Measurements from ENCODE around the gene BTLA.
A peak's percentile ranks its signal among the peaks of the same experiment; 100 is the strongest.
"Not testable (repeated sequence)": the region's sequence is repeated elsewhere in the genome, so short reads cannot be mapped to it uniquely, and the experiment has no call there.

The BTLA gene

DNA sequence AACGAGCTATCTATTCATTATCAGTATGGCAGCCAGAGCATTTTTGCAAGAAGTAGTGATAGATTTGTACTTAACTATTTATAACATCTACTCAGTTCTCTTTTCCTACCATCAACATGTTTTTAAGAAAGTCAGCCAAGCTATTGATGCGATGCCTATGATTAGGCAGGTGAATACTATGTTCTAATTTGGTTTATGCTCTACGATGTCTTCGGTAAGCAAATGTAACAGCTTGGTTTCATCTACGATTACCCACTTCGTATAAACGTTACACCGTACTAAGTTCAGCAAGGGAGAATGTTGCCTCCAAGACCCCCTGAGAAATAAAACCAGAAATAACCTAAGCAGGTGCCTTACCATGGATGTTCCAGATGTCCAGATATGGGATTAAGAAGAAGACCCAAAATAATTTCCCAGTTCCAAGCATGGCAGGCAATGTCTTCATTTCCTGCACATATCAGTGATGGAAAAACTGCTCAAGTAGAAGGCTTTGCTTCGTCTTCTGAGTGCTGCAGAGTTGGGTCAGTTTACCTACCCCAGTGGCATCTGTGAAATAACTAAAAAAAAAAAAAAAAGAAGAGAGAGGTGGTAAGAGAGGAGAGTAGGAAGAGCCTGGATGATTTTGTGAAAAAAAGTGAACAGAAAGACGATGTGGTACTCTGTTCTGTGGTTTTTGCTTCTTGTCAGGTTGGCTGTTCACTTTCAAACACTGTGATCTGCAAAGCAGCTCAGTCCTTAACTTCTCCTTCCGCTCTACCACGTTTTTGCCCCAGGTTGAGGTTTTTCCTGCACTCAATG is at the start of gene BTLA:
BTLA (minus strand) TSS at position 559 of the 798 bp plus-strand sequence; CDS start at position 445, 114 bp downstream.
- H3K27ac ChIP-seq = no peak within 1 kb of the TSS
- DNase-seq (ENCODE audit: low read depth, low spot score) = no peak

GRCh38 chr3:112546216-112546759 is 47.0 kb upstream of the BTLA start:
- H3K27ac ChIP-seq = peak overlapping the region; percentile 19
- peak; percentile 34 for DNase-seq (ENCODE audit: low read depth, low spot score)

GRCh38 chr3:112539825-112540650 is 40.8 kb upstream of the BTLA start:
- no peak for DNase-seq (ENCODE audit: low read depth, low spot score)
- no peak overlapping the region for H3K27ac ChIP-seq

DNA sequence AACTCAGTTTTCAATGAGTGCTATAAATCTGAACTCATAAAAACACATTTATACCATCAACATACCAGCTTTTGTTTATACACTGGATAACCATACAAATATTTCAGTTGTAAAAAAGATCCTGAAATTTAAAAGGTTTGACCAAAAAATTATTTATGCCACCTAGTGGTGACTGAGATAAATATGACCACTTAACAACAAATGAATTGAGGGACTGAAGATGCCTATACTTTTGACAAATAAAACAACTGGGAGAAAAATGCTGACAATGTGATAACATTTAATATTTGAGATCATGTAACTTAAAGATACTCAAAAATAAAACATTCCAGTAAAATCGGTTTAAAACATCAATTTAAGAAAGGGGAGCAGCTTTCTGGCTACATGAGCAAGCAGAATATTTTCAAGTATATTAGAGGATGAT is 32.1 kb upstream of the BTLA start:
- no peak for DNase-seq (ENCODE audit: low read depth, low spot score)
- H3K27ac ChIP-seq = no peak overlapping the region

DNA sequence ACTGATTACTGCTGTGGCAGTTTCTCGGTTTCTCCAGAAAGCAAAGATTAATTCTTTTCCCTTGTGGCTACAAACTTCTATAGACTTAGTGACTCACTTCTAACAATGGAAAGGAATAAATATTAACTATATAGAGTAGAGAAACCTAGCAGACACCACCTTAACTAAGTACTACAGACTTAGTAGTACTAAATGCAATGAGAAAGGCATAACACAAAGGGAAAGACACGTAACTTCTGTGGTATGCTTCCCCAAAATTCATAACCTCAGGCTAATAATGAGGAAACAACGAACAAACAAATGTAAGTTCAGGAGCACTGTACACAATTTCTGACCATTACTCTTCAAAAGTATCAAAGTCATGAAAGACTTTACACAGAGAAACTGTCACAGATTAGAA is 31.3 kb upstream of the BTLA start:
- DNase-seq (ENCODE audit: low read depth, low spot score) = no peak
- no peak overlapping the region for H3K27ac ChIP-seq

DNA sequence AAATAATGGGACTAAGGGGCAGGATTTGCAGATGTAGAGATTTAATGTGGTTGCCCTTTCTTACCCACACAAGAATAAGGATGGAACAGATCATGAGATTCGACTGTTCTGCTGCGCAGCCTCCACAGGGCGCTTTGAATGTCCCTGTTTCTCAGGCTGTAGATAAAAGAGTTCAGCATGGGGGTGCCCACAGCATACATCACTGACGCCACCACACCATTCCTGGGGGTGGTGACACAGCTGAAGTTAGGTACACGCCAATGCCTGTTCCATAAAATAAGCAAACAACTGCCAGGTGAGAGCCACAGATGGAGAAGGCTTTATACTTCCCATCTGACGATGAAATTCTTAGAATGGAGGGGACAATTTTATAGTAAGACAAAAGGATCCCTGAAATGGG is 24.9 kb upstream of the BTLA start:
- not testable (repeated sequence) for DNase-seq (ENCODE audit: low read depth, low spot score); H3K27ac ChIP-seq

- no peak overlapping the region for H3K27ac ChIP-seq
- DNase-seq (ENCODE audit: low read depth, low spot score) = peak; percentile 12
These were observed 20.2 kb upstream of the BTLA start for GRCh38 chr3:112519424-112520001.

GRCh38 chr3:112518970-112519369 is 19.7 kb upstream of the BTLA start:
- not testable (repeated sequence) for H3K27ac ChIP-seq; DNase-seq (ENCODE audit: low read depth, low spot score)

DNA sequence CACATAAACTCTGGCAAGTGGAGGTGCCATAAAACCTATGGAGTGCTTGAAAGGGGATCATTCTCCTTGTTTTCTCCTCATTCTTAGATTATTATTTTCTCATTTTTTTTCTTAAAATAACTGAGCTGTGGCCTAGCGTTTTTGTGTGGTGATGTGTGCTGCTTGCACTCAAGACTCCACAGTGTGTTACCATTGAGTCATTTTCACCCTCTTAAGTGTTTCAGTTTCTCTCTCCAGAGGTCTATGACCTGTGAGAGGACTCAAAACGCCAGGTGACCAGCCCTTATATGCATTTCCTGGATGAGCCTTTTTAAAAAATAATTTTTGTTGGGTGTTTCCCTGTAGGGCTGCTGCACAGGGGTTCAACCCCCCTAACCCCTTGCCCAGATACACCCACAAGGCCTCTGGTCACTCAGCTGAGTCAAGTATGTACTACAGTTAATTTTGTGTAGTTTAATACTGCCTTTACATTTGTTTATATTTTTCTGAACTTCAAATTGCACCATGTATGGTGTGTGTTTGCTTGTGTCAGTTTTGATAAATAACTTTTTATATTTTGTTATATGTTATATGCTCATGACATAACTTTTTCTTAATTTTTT is 15.4 kb upstream of the BTLA start:
- DNase-seq (ENCODE audit: low read depth, low spot score) = no peak
- no peak overlapping the region for H3K27ac ChIP-seq

DNA sequence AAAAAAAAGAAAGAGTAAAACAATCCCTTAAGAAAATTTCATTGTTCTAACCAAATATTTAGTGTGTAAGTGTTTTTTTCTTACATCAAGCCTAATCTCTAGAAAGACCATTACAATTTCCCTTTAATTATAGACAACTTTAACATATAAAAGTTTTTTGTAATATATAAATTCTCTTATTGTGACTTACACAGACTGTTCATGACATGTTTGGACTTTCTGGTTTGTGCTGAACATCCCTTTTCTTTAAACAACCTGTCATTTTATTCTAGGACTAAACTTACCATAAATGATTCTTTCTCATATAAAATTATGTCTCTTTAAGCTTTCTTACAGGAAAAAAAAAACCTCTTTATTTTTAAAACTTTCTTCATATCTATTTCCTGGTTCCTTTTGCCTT is 13.0 kb upstream of the BTLA start:
- no peak for DNase-seq (ENCODE audit: low read depth, low spot score)
- no peak overlapping the region for H3K27ac ChIP-seq

DNA sequence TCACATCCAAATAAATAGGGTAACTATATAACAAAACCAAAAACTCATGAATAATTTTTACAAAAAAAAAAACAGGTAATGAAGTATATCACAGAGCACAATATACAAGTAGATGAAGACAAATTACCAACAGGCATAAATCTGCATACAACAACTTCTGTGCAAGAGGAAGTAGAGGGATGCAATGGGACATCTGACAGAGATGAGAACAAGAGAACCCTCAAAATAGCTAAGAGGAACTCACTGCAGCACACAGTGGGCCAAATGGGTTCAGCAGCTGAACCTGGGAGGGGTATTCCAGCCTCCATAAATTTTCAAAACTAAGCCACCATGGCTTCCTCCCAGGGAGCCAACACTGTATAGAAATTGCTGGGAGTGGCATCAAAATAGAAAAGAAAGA is 9.6 kb upstream of the BTLA start:
- DNase-seq (ENCODE audit: low read depth, low spot score) = no peak
- H3K27ac ChIP-seq = no peak overlapping the region

- DNase-seq (ENCODE audit: low read depth, low spot score) = no peak
- H3K27ac ChIP-seq = no peak overlapping the region
These were observed 9.0 kb upstream of the BTLA start for GRCh38 chr3:112508261-112508660.

DNA sequence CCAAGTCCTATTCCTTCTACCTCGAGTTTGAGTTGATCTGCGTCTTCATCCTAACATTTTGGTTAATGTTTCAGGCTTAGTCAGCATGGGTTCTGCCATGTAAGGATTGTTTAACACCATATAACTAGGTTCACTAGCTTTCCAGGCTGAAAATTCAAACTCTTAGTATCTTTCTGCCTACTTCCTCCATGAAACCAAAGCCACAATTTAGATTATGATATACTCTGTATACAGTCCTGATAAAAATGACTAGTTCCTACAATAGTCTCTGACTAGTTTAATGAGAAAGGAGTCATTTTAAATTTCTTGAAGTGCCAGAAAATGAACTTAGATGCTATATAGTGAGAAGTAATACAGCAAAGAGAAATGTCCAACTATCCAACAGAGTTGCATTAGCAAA is 6.6 kb upstream of the BTLA start:
- H3K27ac ChIP-seq = no peak overlapping the region
- no peak for DNase-seq (ENCODE audit: low read depth, low spot score)

- DNase-seq (ENCODE audit: low read depth, low spot score) = no peak
- no peak overlapping the region for H3K27ac ChIP-seq
These were observed 4.9 kb upstream of the BTLA start for GRCh38 chr3:112504123-112504522.

DNA sequence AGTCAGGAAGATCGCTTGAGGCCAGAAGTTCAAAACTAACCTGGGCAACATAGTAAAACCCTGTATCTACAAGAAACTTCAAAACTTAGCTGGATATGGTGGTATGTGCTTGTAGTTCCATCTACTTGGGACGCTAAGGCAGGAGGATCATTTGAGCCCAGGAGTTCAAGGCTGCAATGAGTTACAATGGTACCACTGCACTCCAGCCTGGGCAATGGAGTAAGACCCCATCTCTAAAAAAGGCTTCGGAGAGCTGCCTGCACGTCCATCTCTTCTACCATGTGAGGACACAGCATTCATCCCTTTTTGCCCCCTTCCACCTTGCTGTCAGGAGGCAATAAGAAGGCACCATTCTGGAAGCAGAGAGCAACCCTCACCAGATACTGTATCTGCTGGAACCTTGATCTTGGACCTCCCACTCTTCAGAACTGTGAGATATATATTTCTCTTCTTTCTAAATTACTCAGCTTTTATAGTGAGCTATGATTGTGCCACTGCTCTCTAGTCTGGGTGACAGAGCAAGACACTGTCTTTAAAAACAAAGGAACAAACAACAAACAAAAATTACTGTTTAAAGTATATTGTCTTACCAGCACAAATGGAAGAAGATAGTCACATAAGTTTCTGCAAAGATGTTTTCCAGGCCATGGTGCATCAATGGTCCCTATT is 4.2 kb upstream of the BTLA start:
- no peak overlapping the region for H3K27ac ChIP-seq
- DNase-seq (ENCODE audit: low read depth, low spot score) = no peak

DNA sequence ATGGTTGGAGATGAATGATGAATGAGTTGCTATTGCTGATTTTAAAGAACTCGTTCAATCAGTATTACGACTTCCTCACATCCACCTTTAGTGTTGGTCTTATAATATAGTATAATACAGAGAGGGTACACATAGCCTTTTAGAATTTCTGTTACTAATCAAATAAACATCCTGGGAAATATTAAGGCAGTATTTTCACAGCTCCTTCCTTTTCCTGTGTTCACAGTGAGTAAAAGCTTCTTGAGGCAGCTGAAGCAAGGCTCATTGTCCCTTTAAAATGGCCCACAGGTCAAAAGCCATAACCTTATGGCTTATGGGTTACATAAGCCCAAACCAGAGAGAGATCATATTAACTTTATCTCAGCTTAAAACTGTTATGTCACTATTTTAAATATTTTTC is 1.3 kb upstream of the BTLA start:
- no peak for DNase-seq (ENCODE audit: low read depth, low spot score)
- no peak overlapping the region for H3K27ac ChIP-seq

DNA sequence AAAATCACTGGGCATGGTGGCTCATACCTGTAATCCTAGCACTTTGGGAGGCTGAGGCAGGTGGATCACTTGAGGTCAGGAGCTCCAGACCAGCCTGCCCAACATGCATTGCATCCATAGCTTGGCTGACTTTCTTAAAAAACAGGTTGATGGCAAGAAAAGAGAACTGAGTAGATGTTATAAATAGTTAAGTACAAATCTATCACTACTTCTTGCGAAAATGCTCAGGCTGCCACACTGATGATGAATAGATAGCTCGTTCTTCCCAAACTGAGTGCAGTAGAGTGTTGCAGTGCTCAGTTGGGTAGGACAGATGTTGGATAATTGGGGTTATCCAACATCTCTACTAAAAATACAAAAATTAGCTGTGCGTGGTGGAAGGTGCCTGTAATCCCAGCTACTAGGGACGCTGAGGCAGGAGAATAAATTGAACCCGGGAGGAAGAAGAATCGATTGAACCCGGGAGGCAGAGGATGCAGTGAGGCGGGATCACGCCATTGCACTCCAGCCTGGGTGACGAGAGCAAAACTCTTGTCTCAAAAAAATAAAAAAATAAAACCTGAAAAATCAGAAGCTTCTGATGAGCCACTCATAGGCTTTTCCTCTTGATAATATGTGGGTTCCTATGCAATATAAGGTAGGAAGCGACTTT is 1.2 kb downstream of the BTLA start:
- H3K27ac ChIP-seq = no peak overlapping the region
- DNase-seq (ENCODE audit: low read depth, low spot score) = no peak

DNA sequence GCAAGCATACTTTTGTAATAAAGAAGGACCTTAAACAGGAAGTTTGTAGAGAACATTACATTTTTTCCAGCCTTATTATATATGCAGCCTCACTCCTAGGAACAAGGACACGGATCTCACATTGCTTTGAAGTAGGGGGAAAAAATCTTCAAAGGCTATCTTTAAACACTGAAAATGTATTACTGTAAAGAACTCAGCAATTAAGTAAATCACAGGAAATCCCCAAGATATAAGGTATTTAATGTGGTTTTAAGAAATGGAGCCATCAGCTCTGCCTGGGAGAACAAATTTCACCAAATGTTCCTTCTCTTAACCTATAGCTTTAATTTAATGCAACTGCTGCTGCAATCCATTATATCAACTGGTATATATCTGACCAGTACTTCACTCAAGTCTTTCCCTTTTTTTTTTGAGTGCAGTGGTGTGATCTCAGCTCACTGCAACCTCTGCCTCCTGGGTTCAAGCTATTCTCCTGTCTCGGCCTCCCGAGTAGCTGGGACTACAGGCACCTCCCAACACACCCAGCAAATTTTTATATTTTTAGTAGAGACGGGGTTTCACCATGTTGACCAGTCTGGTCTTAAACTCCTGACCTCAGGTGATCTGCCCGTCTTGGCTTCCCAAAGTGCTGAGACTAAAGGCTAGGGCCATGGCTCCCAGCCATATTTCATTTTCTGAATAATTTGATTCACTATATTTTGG is 2.8 kb downstream of the BTLA start:
- no peak overlapping the region for H3K27ac ChIP-seq
- DNase-seq (ENCODE audit: low read depth, low spot score) = no peak

GRCh38 chr3:112494448-112494767 is 4.9 kb downstream of the BTLA start:
- not testable (repeated sequence) for H3K27ac ChIP-seq; DNase-seq (ENCODE audit: low read depth, low spot score)

Data from epithelial cell of prostate (primary cell).